Measurements from ENCODE around the gene TGM1.
A peak's percentile ranks its signal among the peaks of the same experiment; 100 is the strongest.

DNA sequence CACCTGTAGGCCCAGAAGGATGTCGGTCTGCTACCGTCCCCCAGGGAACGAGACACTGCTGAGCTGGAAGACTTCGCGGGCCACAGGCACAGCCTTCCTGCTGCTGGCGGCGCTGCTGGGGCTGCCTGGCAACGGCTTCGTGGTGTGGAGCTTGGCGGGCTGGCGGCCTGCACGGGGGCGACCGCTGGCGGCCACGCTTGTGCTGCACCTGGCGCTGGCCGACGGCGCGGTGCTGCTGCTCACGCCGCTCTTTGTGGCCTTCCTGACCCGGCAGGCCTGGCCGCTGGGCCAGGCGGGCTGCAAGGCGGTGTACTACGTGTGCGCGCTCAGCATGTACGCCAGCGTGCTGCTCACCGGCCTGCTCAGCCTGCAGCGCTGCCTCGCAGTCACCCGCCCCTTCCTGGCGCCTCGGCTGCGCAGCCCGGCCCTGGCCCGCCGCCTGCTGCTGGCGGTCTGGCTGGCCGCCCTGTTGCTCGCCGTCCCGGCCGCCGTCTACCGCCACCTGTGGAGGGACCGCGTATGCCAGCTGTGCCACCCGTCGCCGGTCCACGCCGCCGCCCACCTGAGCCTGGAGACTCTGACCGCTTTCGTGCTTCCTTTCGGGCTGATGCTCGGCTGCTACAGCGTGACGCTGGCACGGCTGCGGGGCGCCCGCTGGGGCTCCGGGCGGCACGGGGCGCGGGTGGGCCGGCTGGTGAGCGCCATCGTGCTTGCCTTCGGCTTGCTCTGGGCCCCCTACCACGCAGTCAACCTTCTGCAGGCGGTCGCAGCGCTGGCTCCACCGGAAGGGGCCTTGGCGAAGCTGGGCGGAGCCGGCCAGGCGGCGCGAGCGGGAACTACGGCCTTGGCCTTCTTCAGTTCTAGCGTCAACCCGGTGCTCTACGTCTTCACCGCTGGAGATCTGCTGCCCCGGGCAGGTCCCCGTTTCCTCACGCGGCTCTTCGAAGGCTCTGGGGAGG is 47.9 kb upstream of the TGM1 start, which contains the start of gene LTB4R:
- TF ChIP-seq POLR2A (IDR thresholded peaks at IDR 0.05): peak in 1 of 2 donors; percentile 20
- TF ChIP-seq, protein P1, sequence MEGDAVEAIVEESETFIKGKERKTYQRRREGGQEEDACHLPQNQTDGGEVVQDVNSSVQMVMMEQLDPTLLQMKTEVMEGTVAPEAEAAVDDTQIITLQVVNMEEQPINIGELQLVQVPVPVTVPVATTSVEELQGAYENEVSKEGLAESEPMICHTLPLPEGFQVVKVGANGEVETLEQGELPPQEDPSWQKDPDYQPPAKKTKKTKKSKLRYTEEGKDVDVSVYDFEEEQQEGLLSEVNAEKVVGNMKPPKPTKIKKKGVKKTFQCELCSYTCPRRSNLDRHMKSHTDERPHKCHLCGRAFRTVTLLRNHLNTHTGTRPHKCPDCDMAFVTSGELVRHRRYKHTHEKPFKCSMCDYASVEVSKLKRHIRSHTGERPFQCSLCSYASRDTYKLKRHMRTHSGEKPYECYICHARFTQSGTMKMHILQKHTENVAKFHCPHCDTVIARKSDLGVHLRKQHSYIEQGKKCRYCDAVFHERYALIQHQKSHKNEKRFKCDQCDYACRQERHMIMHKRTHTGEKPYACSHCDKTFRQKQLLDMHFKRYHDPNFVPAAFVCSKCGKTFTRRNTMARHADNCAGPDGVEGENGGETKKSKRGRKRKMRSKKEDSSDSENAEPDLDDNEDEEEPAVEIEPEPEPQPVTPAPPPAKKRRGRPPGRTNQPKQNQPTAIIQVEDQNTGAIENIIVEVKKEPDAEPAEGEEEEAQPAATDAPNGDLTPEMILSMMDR (IDR thresholded peaks at IDR 0.05): peak in 3 of 4 experiments; percentile 46 to 61 (median 53)

Data from gastroesophageal sphincter (tissue), 3 donors.